NT2/D1 (cell line): ENCODE measurements around the gene HCN1.

Experiments used
- YY1 ChIP-seq: IDR thresholded peaks from 2 replicates; pipeline ENCODE4 v1.6.1; 2011; ENCODE audit not compliant: insufficient read length, insufficient read depth
- ZNF274 ChIP-seq: IDR thresholded peaks from 2 replicates; pipeline ENCODE4 v1.6.1; 2011; ENCODE audit warnings: mild to moderate bottlenecking, low read depth, low read length

DNA sequence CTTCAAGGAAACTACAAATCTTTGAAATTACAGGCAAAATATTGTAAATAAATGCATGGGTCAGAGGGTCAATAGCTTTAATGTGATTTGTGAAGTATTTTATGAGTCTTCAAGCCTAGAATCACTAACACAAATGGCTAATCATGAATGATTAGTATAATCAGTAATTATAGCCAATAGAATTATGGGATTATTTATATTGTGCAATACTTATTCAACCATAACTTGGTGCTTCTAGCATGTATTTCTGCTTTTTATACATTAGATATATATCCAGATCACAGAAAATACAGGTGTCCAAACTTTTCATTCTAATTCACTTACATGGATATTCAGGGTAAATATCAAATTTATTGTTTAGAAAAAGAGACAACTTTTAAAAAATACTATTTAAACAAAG, 12.1 kb downstream of the HCN1 start:
- no peak for TF ChIP-seq ZNF274
- no peak for TF ChIP-seq YY1
